Head of caudate nucleus (tissue), 42 donors: ENCODE measurements around the gene RNF130.
"Not testable (repeated sequence)": the region's sequence is repeated elsewhere in the genome, so short reads cannot be mapped to it uniquely, and the experiment has no call there.

Experiments
- DNase-seq, 42 donors: peaks; one replicate each; pipeline versions ENCODE4 v3.0.0 to v3.0.0-alpha.2; 2020 to 2021; ENCODE audit warnings: mixed read lengths in 7 of 42
- intact Hi-C: fragments of 100-400 bp; cut with DNase I; formaldehyde crosslinking; loops from one replicate; pipeline ENCODE4 v1.15.0; 2022

The RNF130 gene

GRCh38 chr5:180041301-180042274 is 30.0 kb downstream of the RNF130 start:
- intact Hi-C loops: no loop called here
- DNase-seq: no peak

GRCh38 chr5:180040287-180041214 is 31.0 kb downstream of the RNF130 start:
- intact Hi-C loops: no loop called here
- no peak for DNase-seq

GRCh38 chr5:180035206-180035931 is 36.2 kb downstream of the RNF130 start:
- intact Hi-C loops: no loop called here
- DNase-seq: no peak

- intact Hi-C loops: no loop called here
- DNase-seq: no peak
Measured at GRCh38 chr5:180034564-180034963, 37.0 kb downstream of the RNF130 start.

GRCh38 chr5:180027459-180028089 is 44.0 kb downstream of the RNF130 start:
- intact Hi-C loops: no loop called here
- DNase-seq: peak in 15 of 42 donors; percentile 16 to 66 (median 35)

GRCh38 chr5:180026734-180027458 is 44.7 kb downstream of the RNF130 start:
- intact Hi-C loops: no loop called here

GRCh38 chr5:180026320-180026719 is 45.2 kb downstream of the RNF130 start:
- peak in 1 of 42 donors; percentile 47 for DNase-seq
- intact Hi-C loops: no loop called here

More at GRCh38 chr5:180026734-180027458, 44.7 kb downstream of the RNF130 start:
- no peak for DNase-seq

GRCh38 chr5:180021900-180022299 is 49.7 kb downstream of the RNF130 start:
- intact Hi-C loops: no loop called here
- no peak for DNase-seq

- intact Hi-C loops: no loop called here
- DNase-seq: no peak
Measured at GRCh38 chr5:180020176-180020575, 51.4 kb downstream of the RNF130 start.

GRCh38 chr5:180018347-180019060 is 53.1 kb downstream of the RNF130 start:
- DNase-seq: no peak
- intact Hi-C loops: loop anchor here (10.0 kb wide), 1 partner anchor 56 kb away; the partner anchor contains the start of gene RNF130

GRCh38 chr5:180015523-180015922 is 56.0 kb downstream of the RNF130 start:
- not testable (repeated sequence) for DNase-seq
- intact Hi-C loops: loop anchor here (10.0 kb wide), 1 partner anchor 59 kb away; the partner anchor contains the start of gene RNF130

GRCh38 chr5:180013678-180014077 is 57.9 kb downstream of the RNF130 start:
- DNase-seq: no peak
- intact Hi-C loops: loop anchor here (10.0 kb wide), 1 partner anchor 61 kb away; the partner anchor contains the start of gene RNF130

GRCh38 chr5:180012316-180012715 is 59.2 kb downstream of the RNF130 start:
- intact Hi-C loops: loop anchor here (10.0 kb wide), 1 partner anchor 62 kb away; the partner anchor contains the start of gene RNF130
- no peak for DNase-seq

- DNase-seq: no peak
- intact Hi-C loops: loop anchor here (10.0 kb wide), 1 partner anchor 64 kb away; the partner anchor contains the start of gene RNF130
Measured at GRCh38 chr5:180010636-180011035, 60.9 kb downstream of the RNF130 start.

GRCh38 chr5:180009581-180009980 is 62.0 kb downstream of the RNF130 start:
- DNase-seq: no peak
- intact Hi-C loops: no loop called here

- no peak for DNase-seq
- intact Hi-C loops: no loop called here
Measured at GRCh38 chr5:180008433-180008832, 63.1 kb downstream of the RNF130 start.

GRCh38 chr5:180007582-180007981 is 64.0 kb downstream of the RNF130 start:
- intact Hi-C loops: no loop called here
- peak in 5 of 42 donors; percentile 11 to 52 (median 33) for DNase-seq
